HPDE6-E6E7 (cell line): ENCODE measurements around the gene CDC23.
"Not testable (repeated sequence)": the region's sequence is repeated elsewhere in the genome, so short reads cannot be mapped to it uniquely, and the experiment has no call there.

Experiments
- DNase-seq: peaks from one replicate; pipeline ENCODE4 v3.0.0; 2011; ENCODE audit warnings: missing footprints; ENCODE audit errors: extremely low spot score

Gene CDC23

DNA sequence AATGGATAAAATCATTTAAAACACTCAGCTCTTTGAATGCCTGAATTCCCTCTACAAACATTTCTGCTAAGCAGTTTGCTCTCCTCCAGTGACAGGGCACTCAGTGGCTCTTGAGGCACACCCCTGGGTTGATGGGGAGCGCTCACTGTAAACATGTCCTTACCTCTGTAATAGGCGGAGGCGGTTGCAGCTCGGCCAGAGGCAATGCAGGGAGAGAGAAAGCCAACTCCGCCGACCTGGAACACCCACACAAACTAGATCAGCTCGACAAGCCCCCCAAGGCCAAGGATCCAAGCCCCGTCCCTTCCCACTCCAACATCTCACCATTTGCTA is 329 bp downstream of the CDC23 start:
- DNase-seq: peak; percentile 13

DNA sequence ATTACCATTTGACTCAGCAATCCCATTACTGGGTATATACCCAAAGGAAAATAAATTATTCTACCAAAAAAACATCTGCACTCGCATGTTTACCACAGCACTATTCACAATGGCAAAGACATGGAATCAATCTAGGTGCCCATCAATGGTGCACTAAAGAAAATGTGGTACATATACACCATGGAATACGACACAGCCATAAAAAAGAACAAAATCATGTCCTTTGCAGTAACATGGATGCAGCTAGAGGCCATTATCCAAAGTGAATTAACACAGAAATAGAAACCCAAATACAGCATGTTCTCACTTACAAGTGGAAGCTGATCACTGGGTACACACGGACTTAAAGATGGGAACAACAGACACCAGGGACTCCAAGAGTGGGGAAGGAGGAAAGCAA is 2.1 kb downstream of the CDC23 start:
- no peak for DNase-seq

GRCh38 chr5:138193859-138194258 is 19.3 kb downstream of the CDC23 start:
- not testable (repeated sequence) for DNase-seq

DNA sequence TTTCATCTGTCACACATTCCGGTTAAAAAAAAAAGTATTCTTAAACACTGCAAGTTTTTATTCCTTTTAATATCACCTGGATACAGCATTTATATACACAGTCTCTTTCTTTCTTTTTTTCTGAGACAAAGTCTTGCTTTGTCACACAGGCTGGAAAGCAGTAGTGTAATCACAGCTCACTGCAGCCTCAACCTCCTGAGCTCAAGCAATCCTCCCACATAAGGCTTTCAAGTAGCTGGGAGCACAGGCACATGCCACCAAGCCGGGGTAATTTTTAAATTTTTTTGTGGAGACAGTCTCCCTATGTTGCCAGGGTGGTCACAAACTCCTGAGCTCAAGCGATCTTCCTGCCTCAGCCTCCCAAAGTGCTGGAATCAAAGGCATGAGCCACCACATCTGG is 20.3 kb downstream of the CDC23 start:
- no peak for DNase-seq

- DNase-seq: no peak
These were observed 24.5 kb downstream of the CDC23 start for GRCh38 chr5:138188626-138189025.

- DNase-seq: no peak
These were observed 27.1 kb downstream of the CDC23 start for GRCh38 chr5:138186002-138186447.

- no peak for DNase-seq
These were observed 30.3 kb downstream of the CDC23 start for GRCh38 chr5:138182808-138183207.

- no peak for DNase-seq
These were observed 32.3 kb downstream of the CDC23 start for GRCh38 chr5:138180841-138181240.

DNA sequence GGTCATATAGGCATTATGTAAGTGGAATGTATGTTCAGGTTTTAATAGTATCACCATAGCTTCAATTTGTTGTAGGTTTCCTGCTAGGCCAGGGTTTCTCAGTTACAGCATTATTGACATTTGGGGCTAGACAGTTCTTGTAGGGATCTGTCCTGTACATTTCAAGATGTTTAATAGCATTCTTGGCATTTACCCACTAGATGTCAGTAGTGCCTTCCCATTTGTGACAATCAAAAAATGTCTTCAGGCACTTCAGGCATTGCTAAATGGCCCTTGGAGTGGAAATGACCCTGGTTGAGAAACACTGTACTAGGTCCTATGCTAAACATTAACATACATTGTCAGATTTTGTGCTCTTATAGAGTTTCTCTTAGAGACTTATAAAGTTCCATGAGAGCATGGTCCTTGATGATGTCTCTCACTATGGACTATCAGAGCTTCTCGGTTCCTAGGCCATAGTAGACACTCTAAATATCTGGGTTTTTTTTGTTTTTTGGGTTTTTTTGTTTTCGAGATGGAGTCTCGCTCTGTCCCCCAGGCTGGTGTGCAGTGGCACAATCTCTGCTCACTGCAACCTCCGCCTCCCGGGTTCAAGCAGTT is 32.8 kb downstream of the CDC23 start:
- DNase-seq: peak; percentile 42

DNA sequence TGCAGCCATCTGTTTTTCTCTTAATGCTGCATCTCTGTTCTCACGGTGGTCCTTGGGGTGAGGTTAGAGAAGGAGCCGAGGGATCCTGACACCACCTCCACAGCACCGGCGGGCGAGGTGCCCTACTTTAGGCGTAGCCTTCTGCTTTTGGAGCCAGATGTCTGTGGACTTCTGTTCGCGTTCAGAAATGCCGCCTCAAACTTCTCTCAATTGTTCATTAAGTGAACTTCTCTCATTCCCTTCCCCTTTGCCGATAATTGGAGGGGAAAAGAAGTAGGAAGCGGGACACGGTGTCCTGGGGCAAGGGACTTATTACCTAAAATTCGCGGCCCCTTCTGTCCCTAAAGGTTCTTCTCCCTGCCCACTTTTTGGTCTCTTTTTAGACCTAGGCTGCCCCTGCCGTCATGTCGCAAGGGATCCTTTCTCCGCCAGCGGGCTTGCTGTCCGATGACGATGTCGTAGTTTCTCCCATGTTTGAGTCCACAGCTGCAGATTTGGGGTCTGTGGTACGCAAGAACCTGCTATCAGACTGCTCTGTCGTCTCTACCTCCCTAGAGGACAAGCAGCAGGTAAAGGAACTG is 33.8 kb downstream of the CDC23 start:
- DNase-seq: peak; percentile 1

- DNase-seq: peak; percentile 92
These were observed 34.4 kb downstream of the CDC23 start, which contains the start of the genes BRD8 and KIF20A for GRCh38 chr5:138178516-138179276. BRD8 (minus strand) TSS chr5:138178630; CDS start chr5:138178614, 16 bp downstream. KIF20A (plus strand) TSS chr5:138179112; CDS start chr5:138179681, 569 bp downstream.

DNA sequence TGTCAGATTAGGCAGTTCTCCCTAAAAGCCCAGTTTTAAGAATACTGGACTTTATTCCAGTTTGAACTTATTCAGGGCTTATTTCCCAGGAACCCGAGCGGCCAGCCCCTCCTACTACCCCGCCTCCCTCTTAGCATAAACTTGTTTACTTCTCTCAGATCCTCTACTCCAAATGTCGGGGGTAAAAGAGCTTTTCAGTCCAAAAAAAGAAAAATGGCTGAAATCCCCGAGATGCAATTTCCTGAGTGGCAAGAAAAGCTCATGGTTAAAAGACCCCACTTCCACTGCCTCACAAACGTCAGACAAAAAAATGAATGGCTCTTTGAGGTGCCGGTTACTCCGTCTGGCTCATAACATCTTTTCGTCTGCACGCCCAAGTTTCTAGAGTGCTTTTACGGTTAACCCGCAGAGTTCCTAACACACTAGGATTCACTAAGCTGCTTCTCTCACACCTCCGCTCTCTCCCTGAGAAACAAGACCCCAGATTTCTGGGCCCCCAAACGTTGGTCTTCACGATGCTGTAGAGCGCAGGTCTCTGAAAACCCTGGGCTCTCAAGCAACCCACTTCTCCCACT is 35.1 kb downstream of the CDC23 start:
- DNase-seq: peak; percentile 42

DNA sequence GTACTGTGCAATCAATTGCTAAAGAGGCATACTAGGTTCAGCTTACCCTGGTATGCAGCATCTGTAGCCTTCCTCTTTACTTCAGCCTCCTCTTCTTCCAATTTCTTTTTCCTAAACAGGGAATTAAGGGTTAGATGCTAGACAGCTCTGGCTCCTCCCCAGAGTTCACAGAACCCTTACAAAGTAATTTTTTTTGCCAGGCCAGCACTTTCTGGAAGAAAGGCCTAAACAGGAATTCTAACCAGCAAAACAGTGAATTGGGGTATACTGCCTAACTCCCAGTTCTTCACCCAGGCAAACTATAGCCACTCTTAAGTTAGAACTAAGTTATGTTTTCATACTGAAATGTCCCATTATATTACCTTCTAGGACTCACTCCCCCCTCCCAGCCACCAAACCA is 42.8 kb downstream of the CDC23 start:
- DNase-seq: no peak

GRCh38 chr5:138169124-138169523 is 44.0 kb downstream of the CDC23 start:
- DNase-seq: no peak

- no peak for DNase-seq
These were observed 49.4 kb downstream of the CDC23 start for GRCh38 chr5:138163721-138164120.

- DNase-seq: no peak
These were observed 52.4 kb downstream of the CDC23 start for GRCh38 chr5:138160706-138161105.

DNA sequence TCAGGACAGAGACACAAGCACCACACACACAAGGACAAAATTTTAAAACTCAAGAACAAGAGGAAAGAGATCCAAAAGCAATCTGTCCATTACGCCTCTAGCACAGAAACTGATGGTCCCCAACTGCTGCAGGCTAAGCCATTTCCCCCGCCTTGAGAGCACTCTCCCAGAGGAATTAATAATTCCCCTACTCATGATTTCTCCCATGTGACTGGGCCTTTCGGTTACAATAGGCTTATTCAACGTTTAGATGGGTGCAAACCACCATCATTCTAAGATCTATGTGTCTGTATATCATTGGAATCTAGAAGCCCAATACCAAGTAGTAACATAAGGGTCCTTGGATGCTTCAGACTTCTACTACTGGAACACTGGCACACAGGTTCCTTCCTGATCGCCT is 53.5 kb downstream of the CDC23 start:
- no peak for DNase-seq

DNA sequence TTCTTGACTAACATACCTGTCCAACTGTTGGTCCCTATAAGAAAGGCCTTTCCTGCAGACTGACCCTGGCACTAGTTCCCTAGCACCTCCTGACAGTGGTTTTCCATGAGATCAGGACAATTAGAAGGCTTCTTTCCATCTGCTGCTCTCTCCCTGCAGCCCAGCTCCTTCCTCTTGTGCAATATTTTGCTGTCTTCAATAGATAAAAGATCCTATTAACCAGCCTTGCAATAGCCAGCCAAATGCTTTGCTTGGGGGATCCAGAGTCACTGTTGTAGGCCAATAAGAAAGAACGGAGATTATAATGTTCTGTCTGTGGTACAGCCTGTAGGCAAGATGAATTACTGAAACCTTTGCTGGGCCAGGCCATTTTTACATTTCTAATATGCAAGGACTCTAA is 55.5 kb downstream of the CDC23 start:
- no peak for DNase-seq

DNA sequence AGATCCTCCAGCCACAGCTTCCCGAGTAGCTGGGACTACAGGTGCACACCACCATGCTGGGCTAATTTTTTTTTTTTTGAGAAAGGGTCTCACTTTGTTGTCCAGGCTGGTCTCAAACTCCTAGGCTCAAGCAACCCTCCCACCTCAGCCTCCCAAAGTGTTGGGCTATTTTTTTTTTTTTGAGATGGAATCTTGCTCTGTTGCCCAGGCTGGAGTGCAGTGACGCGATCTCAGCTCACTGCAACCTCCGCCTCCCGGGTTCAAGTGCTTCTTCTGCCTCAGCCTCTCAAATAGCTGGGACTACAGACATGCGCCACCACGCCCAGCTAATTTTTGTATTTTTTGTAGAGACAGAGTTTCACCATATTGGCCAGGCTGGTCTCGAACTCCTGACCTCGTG is 57.1 kb downstream of the CDC23 start:
- not testable (repeated sequence) for DNase-seq

DNA sequence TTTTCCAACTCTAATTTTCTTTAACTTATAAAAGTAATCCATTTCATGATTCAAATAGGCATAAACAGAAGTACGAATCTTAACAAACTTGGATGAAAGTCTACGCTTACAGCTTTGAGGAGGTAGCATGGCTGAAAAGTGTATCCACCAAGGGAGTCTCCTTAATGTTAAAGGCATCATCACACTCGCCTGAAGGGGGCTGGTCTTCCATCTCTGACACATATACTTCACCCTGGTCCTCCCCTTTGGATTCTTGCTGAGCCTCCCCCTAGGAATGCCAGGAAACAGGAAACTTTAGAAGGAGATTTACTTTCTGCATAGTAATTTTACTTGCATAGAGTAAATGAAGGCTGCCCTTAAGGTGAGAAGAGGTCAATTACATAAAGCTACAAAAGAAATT is 63.6 kb downstream of the CDC23 start:
- DNase-seq: no peak

DNA sequence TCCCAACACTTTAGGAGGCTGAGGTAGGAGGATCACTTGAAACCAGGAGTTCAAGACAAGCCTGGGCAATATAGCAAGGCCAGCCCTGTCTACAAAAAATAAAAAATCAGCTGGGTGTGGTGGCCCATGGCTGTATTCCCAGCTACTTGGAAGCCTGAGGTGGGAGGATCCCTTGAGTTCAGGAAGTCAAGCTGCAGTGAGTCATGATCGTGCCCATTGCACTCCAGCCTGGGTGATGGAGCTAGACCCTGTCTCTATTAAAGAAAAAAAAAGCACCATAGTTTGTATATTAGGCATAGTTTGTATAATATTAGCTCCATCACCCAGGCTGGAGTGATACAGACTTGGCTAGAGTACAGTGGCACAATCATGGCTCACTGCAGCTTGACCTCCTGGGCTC is 64.3 kb downstream of the CDC23 start:
- no peak for DNase-seq

DNA sequence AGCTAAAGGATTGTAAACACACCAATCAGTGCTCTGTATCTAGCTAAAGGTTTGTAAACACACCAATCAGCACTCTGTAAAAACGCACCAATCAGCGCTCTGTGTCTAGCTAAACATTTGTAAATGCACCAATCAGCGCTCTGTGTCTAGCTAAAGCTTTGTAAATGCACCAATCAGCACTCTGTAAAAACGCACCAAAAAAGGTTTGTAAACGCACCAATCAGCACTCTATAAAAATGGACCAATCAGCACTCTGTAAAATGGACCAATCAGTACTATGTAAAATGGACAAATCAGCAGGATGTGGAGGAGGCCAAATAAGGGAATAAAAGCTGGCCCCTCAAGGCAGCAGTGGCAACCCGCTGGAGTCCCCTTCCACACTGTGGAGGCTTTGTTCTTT is 69.5 kb downstream of the CDC23 start:
- not testable (repeated sequence) for DNase-seq

- no peak for DNase-seq
These were observed 71.4 kb downstream of the CDC23 start for GRCh38 chr5:138141734-138142133.
